ENCODE results near the gene A2M. TPM values are rescaled to one million over a fixed set of nuclear protein-coding genes. Genes with fewer than 3 reads are reported as not detected.

The A2M gene
- total and polyA plus RNA-seq, 2 of the 13 experiments (the other 11 are each of a cell fraction or from before 2014, with no cell fraction given) = 2,807 to 6,551 TPM

DNA sequence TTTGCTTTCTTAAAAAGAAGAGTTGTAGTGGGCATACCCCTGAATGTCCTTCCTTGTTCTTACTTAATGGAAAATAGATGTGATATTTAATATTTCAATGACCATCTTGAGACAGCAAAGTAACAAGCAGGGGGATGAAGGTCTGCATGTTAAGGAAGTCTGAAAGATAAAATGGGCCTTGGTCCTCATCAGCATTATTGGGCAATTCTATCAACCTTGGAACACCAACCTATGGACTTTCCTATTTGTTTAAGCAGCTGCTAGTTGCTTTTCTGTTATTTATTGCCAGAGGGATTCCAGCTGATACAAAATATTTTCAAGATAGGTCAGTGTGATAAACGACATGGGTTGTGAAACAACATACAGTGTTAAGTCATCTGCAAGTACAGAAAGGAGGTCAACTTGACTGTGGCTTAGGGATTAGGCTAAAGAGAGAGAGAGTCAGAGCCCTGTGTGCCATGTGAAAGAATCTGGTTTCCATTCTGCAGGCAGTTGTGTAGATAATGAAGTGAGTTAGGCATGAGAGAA, 16.4 kb upstream of the A2M start (continued):
- TF ChIP-seq MNT (IDR thresholded peaks at IDR 0.05) (peak; percentile 32; the same call in 1 of the 2 replicates), ZNF556 (CRISPR knock-in tag; IDR thresholded peaks at IDR 0.05; ENCODE audit: borderline replicate concordance) (no peak), SRSF9 (IDR thresholded peaks at IDR 0.05; ENCODE audit: borderline replicate concordance, insufficient read depth, low read depth, low read length, poor library complexity, severe bottlenecking) (no peak), ZNF782 (CRISPR knock-in tag; IDR thresholded peaks at IDR 0.05; ENCODE audit: borderline replicate concordance) (no peak), KAT7 (CRISPR knock-in tag; IDR thresholded peaks at IDR 0.05; ENCODE audit: borderline replicate concordance) (peak; percentile 85; the same call in 1 of the 2 replicates), MIER2 (CRISPR knock-in tag; IDR thresholded peaks at IDR 0.05) (peak; percentile 83; the same call in 1 of the 2 replicates), THAP11 (CRISPR knock-in tag; IDR thresholded peaks at IDR 0.05) (peak; percentile 83), YEATS4 (CRISPR knock-in tag; IDR thresholded peaks at IDR 0.05; ENCODE audit: borderline replicate concordance) (0 out of 2 replicates have a peak, but pooled peaks have one; percentile 14), ZNF674 (CRISPR knock-in tag; IDR thresholded peaks at IDR 0.05; ENCODE audit: low read depth) (no peak), XBP1 (CRISPR knock-in tag; IDR thresholded peaks at IDR 0.05) (no peak), TGIF2 (CRISPR knock-in tag; IDR thresholded peaks at IDR 0.05) (peak; percentile 75; the same call in 1 of the 2 replicates), ZNF883 (CRISPR knock-in tag; IDR thresholded peaks at IDR 0.05; ENCODE audit: not compliant biosample characterization) (no peak), MXI1 (IDR thresholded peaks at IDR 0.05; ENCODE audit: borderline replicate concordance, low read depth, low read length) (peak; percentile 35; the same call in 1 of the 3 replicates), ZNF552 (CRISPR knock-in tag; IDR thresholded peaks at IDR 0.05; ENCODE audit: borderline replicate concordance) (peak; percentile 32; the same call in 1 of the 2 replicates), PHF20 (CRISPR knock-in tag; IDR thresholded peaks at IDR 0.05) (no peak), JUN (CRISPR knock-in tag; IDR thresholded peaks at IDR 0.05) (peak; percentile 72; the same call in 1 of the 2 replicates), RBM22 (optimal IDR thresholded peaks at IDR 0.05; ENCODE audit: low read length) (no peak), SAFB2 (CRISPR knock-in tag; IDR thresholded peaks at IDR 0.05; ENCODE audit: borderline replicate concordance, low read depth) (no peak), ZNF33B (CRISPR knock-in tag; IDR thresholded peaks at IDR 0.05) (0 out of 2 replicates have a peak, but pooled peaks have one; percentile 44), GTF3A (CRISPR knock-in tag; conservative IDR thresholded peaks at IDR 0.05) (no peak), KMT2A (CRISPR knock-in tag; IDR thresholded peaks at IDR 0.05) (peak; percentile 56; the same call in 1 of the 2 replicates), SMAD1 (CRISPR knock-in tag; IDR thresholded peaks at IDR 0.05; ENCODE audit: borderline replicate concordance, low read depth) (no peak), GPN1 (CRISPR knock-in tag; IDR thresholded peaks at IDR 0.05; ENCODE audit: borderline replicate concordance) (no peak), ZNF274 (CRISPR knock-in tag; IDR thresholded peaks at IDR 0.05) (no peak; the same call in 1 of the 2 replicates), ZNF790 (CRISPR knock-in tag; IDR thresholded peaks at IDR 0.05; ENCODE audit: borderline replicate concordance) (no peak), ZNF292 (CRISPR knock-in tag; IDR thresholded peaks at IDR 0.05; ENCODE audit: borderline replicate concordance, low read depth) (peak; percentile 93; the same call in 1 of the 2 replicates), HOXA3 (CRISPR knock-in tag; IDR thresholded peaks at IDR 0.05) (peak; percentile 88)
- TF ChIP-seq, protein P1, sequence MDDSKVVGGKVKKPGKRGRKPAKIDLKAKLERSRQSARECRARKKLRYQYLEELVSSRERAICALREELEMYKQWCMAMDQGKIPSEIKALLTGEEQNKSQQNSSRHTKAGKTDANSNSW (CRISPR knock-in tag; IDR thresholded peaks at IDR 0.05; ENCODE audit: borderline replicate concordance) = no peak
- TF ChIP-seq, protein P2, sequence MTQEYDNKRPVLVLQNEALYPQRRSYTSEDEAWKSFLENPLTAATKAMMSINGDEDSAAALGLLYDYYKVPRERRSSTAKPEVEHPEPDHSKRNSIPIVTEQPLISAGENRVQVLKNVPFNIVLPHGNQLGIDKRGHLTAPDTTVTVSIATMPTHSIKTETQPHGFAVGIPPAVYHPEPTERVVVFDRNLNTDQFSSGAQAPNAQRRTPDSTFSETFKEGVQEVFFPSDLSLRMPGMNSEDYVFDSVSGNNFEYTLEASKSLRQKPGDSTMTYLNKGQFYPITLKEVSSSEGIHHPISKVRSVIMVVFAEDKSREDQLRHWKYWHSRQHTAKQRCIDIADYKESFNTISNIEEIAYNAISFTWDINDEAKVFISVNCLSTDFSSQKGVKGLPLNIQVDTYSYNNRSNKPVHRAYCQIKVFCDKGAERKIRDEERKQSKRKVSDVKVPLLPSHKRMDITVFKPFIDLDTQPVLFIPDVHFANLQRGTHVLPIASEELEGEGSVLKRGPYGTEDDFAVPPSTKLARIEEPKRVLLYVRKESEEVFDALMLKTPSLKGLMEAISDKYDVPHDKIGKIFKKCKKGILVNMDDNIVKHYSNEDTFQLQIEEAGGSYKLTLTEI (CRISPR knock-in tag; conservative IDR thresholded peaks at IDR 0.05) = no peak

Data from HepG2 (cell line).